Ramos (cell line): ENCODE measurements around the gene KCNT2.
"Not testable (repeated sequence)": the region's sequence is repeated elsewhere in the genome, so short reads cannot be mapped to it uniquely, and the experiment has no call there.

Experiments
- in situ Hi-C: fragments of 300-500 bp; cut with MboI; formaldehyde crosslinking; loops from one replicate; pipeline ENCODE4 v1.14.3; 2022; ENCODE audit warnings: low sequenced_read_pairs; ENCODE audit not compliant: unreplicated experiment

The KCNT2 gene

GRCh38 chr1:196608390-196609369 is at the start of gene KCNT2:
TSS of gene KCNT2 (minus strand) at chr1:196608440. CDS start at chr1:196608309, 131 bp downstream.
- in situ Hi-C loops, result no loop called here

GRCh38 chr1:196655494-196655893 is 47.3 kb upstream of the KCNT2 start:
- in situ Hi-C loops, result loop anchor here (25.0 kb wide), 1 partner anchor 493 kb away; no protein-coding TSS in a partner anchor

GRCh38 chr1:196655071-196655470 is 46.8 kb upstream of the KCNT2 start:
- in situ Hi-C loops, result loop anchor here (25.0 kb wide), 1 partner anchor 493 kb away; no protein-coding TSS in a partner anchor

- in situ Hi-C loops, result loop anchor here (25.0 kb wide), 1 partner anchor 492 kb away; no protein-coding TSS in a partner anchor
Observed at GRCh38 chr1:196654271-196654670, 46.0 kb upstream of the KCNT2 start.

GRCh38 chr1:196651637-196652215 is 43.5 kb upstream of the KCNT2 start, which contains the start of gene CFH:
TSS of gene CFH (plus strand) at chr1:196652043. CDS start at chr1:196652118, 75 bp downstream.
- in situ Hi-C loops, result loop anchor here (25.0 kb wide), 1 partner anchor 489 kb away; no protein-coding TSS in a partner anchor

- in situ Hi-C loops, result loop anchor here (25.0 kb wide), 1 partner anchor 489 kb away; no protein-coding TSS in a partner anchor
Observed at GRCh38 chr1:196651079-196651478, 42.8 kb upstream of the KCNT2 start.

- in situ Hi-C loops, result loop anchor here (25.0 kb wide), 1 partner anchor 488 kb away; no protein-coding TSS in a partner anchor
Observed at GRCh38 chr1:196650403-196650802, 42.2 kb upstream of the KCNT2 start.

- in situ Hi-C loops, result loop anchor here (25.0 kb wide), 1 partner anchor 488 kb away; no protein-coding TSS in a partner anchor
Observed at GRCh38 chr1:196649990-196650389, 41.8 kb upstream of the KCNT2 start.

GRCh38 chr1:196640976-196641375 is 32.7 kb upstream of the KCNT2 start:
- in situ Hi-C loops, result no loop called here

GRCh38 chr1:196639291-196639690 is 31.1 kb upstream of the KCNT2 start:
- in situ Hi-C loops, result not testable (repeated sequence)

GRCh38 chr1:196638466-196638865 is 30.2 kb upstream of the KCNT2 start:
- in situ Hi-C loops, result no loop called here

GRCh38 chr1:196637606-196638005 is 29.4 kb upstream of the KCNT2 start:
- in situ Hi-C loops, result no loop called here

- in situ Hi-C loops, result no loop called here
Observed at GRCh38 chr1:196628838-196629237, 20.6 kb upstream of the KCNT2 start.

GRCh38 chr1:196623079-196623478 is 14.8 kb upstream of the KCNT2 start:
- in situ Hi-C loops, result no loop called here

- in situ Hi-C loops, result no loop called here
Observed at GRCh38 chr1:196619721-196620120, 11.5 kb upstream of the KCNT2 start.

GRCh38 chr1:196611873-196612272 is 3.6 kb upstream of the KCNT2 start:
- in situ Hi-C loops, result no loop called here

GRCh38 chr1:196609370-196609737 is 1.1 kb upstream of the KCNT2 start:
- in situ Hi-C loops, result no loop called here

GRCh38 chr1:196607981-196608380 is 259 bp downstream of the KCNT2 start:
- in situ Hi-C loops, result no loop called here

GRCh38 chr1:196603651-196604050 is 4.6 kb downstream of the KCNT2 start:
- in situ Hi-C loops, result no loop called here

- in situ Hi-C loops, result no loop called here
Observed at GRCh38 chr1:196598942-196599748, 9.1 kb downstream of the KCNT2 start.
